Fibroblast of skin of abdomen (primary cell): ENCODE data around the gene TIMM10.

ENCODE experiments used
- DNase-seq: peaks from one replicate; pipeline ENCODE4 v3.0.0-alpha.2; 2013

TIMM10 gene

GRCh38 chr11:57482782-57483561 lies 47.6 kb downstream of the TIMM10 start:
- peak; percentile 45 for DNase-seq

- DNase-seq: no peak
Measured at GRCh38 chr11:57481915-57482781, 48.4 kb downstream of the TIMM10 start.

GRCh38 chr11:57481315-57481714 lies 49.2 kb downstream of the TIMM10 start:
- no peak for DNase-seq

GRCh38 chr11:57480409-57481137 lies 50.0 kb downstream of the TIMM10 start:
- peak; percentile 44 for DNase-seq

GRCh38 chr11:57479911-57480310 lies 50.6 kb downstream of the TIMM10 start:
- DNase-seq: no peak

GRCh38 chr11:57479021-57479663 lies 51.4 kb downstream of the TIMM10 start:
- DNase-seq: no peak
